Measurements from ENCODE around the gene SLC13A2. TPM values are rescaled to one million over a fixed set of nuclear protein-coding genes. Genes with fewer than 3 reads are reported as not detected.
"Not testable (repeated sequence)": the region's sequence is repeated elsewhere in the genome, so short reads cannot be mapped to it uniquely, and the experiment has no call there.

Gene SLC13A2
- total RNA-seq, 1 experiment from 2014 or later = 0.57 TPM

DNA sequence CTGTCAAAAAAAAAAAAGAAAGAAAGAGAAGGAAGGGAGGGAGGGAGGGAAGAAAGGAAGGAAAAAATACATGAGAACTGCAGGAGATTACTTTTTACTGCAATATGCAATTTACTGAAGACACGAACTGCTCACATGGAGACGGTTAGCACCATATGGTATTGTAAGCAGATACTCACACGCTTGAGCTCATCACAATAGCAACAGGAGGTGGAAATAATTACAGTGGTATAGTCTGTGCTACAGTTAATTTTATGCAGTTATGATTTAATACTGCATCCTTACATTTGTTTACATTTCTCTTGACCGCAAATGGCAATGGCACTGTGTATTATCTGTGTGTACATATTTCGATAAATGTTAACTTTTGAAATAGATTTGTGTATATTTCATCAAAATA is 46.1 kb upstream of the SLC13A2 start:
- Mint-ChIP-seq H3K36me3 (ENCODE audit: insufficient read depth, unreplicated experiment) (no peaks in the 10 kb centered on the region), H3K27me3 (ENCODE audit: insufficient read depth, unreplicated experiment) (no peaks in the 10 kb centered on the region), H3K9me3 (ENCODE audit: unreplicated experiment) (no peaks in the 10 kb centered on the region), H3K4me3 (ENCODE audit: unreplicated experiment) (no peak overlapping the region), H3K4me1 (ENCODE audit: low read depth, unreplicated experiment) (no peaks in the 10 kb centered on the region), H3K27ac (ENCODE audit: unreplicated experiment) (no peak overlapping the region)
- Histone ChIP-seq H3K36me3 (ENCODE audit: control insufficient read depth, insufficient read depth, low read length) (no peaks in the 10 kb centered on the region), H3K4me3 (ENCODE audit: low read depth, low read length) (no peak overlapping the region), H3K27me3 (replicated peaks; ENCODE audit: control insufficient read depth, insufficient read depth, low read length) (no peaks in the 10 kb centered on the region), H3K4me1 (no peaks in the 10 kb centered on the region), H3K9me3 (no peaks in the 10 kb centered on the region)
- ChIA-PET CTCF (no interaction called here), POLR2A (no interaction called here)
- BruUV-seq (replicated peaks) = no TSS peak
- TF ChIP-seq, protein P1, sequence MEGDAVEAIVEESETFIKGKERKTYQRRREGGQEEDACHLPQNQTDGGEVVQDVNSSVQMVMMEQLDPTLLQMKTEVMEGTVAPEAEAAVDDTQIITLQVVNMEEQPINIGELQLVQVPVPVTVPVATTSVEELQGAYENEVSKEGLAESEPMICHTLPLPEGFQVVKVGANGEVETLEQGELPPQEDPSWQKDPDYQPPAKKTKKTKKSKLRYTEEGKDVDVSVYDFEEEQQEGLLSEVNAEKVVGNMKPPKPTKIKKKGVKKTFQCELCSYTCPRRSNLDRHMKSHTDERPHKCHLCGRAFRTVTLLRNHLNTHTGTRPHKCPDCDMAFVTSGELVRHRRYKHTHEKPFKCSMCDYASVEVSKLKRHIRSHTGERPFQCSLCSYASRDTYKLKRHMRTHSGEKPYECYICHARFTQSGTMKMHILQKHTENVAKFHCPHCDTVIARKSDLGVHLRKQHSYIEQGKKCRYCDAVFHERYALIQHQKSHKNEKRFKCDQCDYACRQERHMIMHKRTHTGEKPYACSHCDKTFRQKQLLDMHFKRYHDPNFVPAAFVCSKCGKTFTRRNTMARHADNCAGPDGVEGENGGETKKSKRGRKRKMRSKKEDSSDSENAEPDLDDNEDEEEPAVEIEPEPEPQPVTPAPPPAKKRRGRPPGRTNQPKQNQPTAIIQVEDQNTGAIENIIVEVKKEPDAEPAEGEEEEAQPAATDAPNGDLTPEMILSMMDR (IDR thresholded peaks at IDR 0.05; ENCODE audit: insufficient read depth in 1 of 2, low read depth in 1 of 2, low read length in 1 of 2, severe bottlenecking in 1 of 2, unreplicated experiment in 1 of 2) = no peak
- intact Hi-C loops (cut with micrococcal nuclease; ENCODE audit: unreplicated experiment) = no loop called here
- no peak for DNase-seq

DNA sequence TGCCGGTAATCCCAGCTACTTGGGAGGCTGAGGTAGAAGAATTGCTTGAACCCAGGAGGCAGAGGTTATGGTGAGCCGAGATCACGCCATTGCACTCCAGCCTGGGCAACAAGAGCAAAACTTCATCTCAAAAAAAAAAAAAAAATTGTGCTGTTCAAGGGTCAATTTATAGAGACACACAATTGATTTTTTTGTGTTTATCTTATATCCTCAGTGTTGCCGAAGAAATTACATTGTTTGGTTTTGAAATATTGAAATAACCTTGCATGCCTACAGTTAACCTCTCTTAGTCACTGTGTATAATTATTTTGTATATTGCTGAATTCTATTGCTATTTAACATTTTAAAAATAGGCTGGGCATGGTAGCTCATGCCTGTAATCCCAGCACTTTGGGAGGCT is 45.5 kb upstream of the SLC13A2 start:
- H3K9me3 ChIP-seq; CTCF ChIA-PET; H3K36me3 ChIP-seq (ENCODE audit: control insufficient read depth, insufficient read depth, low read length); BruUV-seq (replicated peaks); H3K4me3 Mint-ChIP-seq (ENCODE audit: unreplicated experiment); DNase-seq; H3K4me3 ChIP-seq (ENCODE audit: low read depth, low read length); H3K36me3 Mint-ChIP-seq (ENCODE audit: insufficient read depth, unreplicated experiment); H3K4me1 ChIP-seq; H3K27ac Mint-ChIP-seq (ENCODE audit: unreplicated experiment); intact Hi-C loops (cut with micrococcal nuclease; ENCODE audit: unreplicated experiment); H3K27me3 ChIP-seq (replicated peaks; ENCODE audit: control insufficient read depth, insufficient read depth, low read length); H3K4me1 Mint-ChIP-seq (ENCODE audit: low read depth, unreplicated experiment); H3K27me3 Mint-ChIP-seq (ENCODE audit: insufficient read depth, unreplicated experiment); H3K9me3 Mint-ChIP-seq (ENCODE audit: unreplicated experiment); POLR2A ChIA-PET: not testable (repeated sequence)

DNA sequence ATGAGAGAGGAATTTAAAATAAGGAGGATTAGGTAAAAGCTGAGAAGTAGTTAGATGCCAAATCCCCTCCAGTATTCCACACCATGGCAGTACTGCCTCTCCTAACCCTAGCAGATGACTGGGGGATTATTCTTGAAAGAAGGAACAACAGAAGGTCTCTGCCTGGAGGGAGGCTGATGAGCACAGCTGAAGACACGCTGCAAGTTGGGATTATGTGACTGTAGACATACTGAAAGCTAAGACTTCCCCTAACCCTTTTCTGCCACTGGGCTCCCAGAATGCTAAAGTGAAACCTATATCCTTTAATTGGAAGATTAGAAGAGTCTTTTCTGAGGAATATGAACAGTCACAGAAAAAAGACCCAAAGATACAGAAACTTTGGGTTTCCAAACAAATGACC is 39.7 kb upstream of the SLC13A2 start:
- CTCF ChIA-PET = interaction anchor here (2.2 kb wide), 1 partner anchor 17 kb away, joined by 5 read pairs; no protein-coding TSS in a partner anchor
- intact Hi-C loops (cut with micrococcal nuclease; ENCODE audit: unreplicated experiment) = no loop called here
- H3K27ac Mint-ChIP-seq (ENCODE audit: unreplicated experiment) = no peak overlapping the region
- POLR2A ChIA-PET = no interaction called here
- BruUV-seq (replicated peaks) = no TSS peak
- H3K4me3 ChIP-seq (ENCODE audit: low read depth, low read length) = no peak overlapping the region
- H3K4me1 ChIP-seq = no peaks in the 10 kb centered on the region; the same call in 1 of the 2 replicates
- DNase-seq = no peak
- no peaks in the 10 kb centered on the region for H3K9me3 Mint-ChIP-seq (ENCODE audit: unreplicated experiment)
- H3K36me3 ChIP-seq (ENCODE audit: control insufficient read depth, insufficient read depth, low read length) = no peaks in the 10 kb centered on the region
- no peaks in the 10 kb centered on the region for H3K36me3 Mint-ChIP-seq (ENCODE audit: insufficient read depth, unreplicated experiment)
- H3K4me1 Mint-ChIP-seq (ENCODE audit: low read depth, unreplicated experiment) = no peaks in the 10 kb centered on the region
- TF ChIP-seq, protein P1 (IDR thresholded peaks at IDR 0.05; ENCODE audit: insufficient read depth in 1 of 2, low read depth in 1 of 2, low read length in 1 of 2, severe bottlenecking in 1 of 2, unreplicated experiment in 1 of 2) = no peak
- no peaks in the 10 kb centered on the region for H3K27me3 ChIP-seq (replicated peaks; ENCODE audit: control insufficient read depth, insufficient read depth, low read length)
- no peaks in the 10 kb centered on the region for H3K27me3 Mint-ChIP-seq (ENCODE audit: insufficient read depth, unreplicated experiment)
- no peaks in the 10 kb centered on the region for H3K9me3 ChIP-seq
- H3K4me3 Mint-ChIP-seq (ENCODE audit: unreplicated experiment) = no peak overlapping the region

DNA sequence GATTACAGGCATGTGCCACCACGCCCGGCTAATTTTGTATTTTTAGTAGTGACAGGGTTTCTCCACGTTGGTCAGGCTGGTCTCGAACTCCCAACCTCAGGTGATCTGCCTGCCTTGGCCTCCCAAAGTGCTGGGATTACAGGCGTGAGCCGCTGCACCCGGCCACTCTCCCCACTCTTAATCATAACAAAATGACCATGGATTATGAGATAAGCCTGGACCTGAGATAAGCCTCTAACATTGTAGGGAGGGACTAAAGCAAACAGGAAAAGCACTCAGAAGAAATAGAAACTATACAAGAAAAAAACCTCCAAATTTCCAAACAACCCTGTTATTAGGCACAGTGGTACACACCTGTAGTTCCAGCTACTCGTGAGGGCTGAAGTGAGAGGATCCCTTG is 39.1 kb upstream of the SLC13A2 start:
- H3K4me3 ChIP-seq (ENCODE audit: low read depth, low read length); H3K36me3 ChIP-seq (ENCODE audit: control insufficient read depth, insufficient read depth, low read length); H3K27me3 Mint-ChIP-seq (ENCODE audit: insufficient read depth, unreplicated experiment); H3K9me3 ChIP-seq; H3K4me1 Mint-ChIP-seq (ENCODE audit: low read depth, unreplicated experiment); H3K27ac Mint-ChIP-seq (ENCODE audit: unreplicated experiment); intact Hi-C loops (cut with micrococcal nuclease; ENCODE audit: unreplicated experiment); H3K27me3 ChIP-seq (replicated peaks; ENCODE audit: control insufficient read depth, insufficient read depth, low read length); H3K4me1 ChIP-seq; CTCF ChIA-PET; DNase-seq; BruUV-seq (replicated peaks); H3K4me3 Mint-ChIP-seq (ENCODE audit: unreplicated experiment); H3K9me3 Mint-ChIP-seq (ENCODE audit: unreplicated experiment); H3K36me3 Mint-ChIP-seq (ENCODE audit: insufficient read depth, unreplicated experiment): not testable (repeated sequence)
- POLR2A ChIA-PET = interaction anchor here (0.6 kb wide), 1 partner anchor 77 kb away, joined by 5 read pairs; the partner anchor contains the start of gene POLDIP2

Measured in Caco-2 (cell line).